Fibroblast of gingiva (primary cell): ENCODE measurements around the gene GLYATL2.

Experiments
- DNase-seq: peaks from one replicate; pipeline ENCODE4 v3.0.0-alpha.2; 2011; ENCODE audit warnings: low read depth

Gene GLYATL2

GRCh38 chr11:58844361-58845005, at the start of gene GLYATL2:
GLYATL2 (minus strand) TSS chr11:58844704; CDS start chr11:58839612, 5,092 bp downstream.
- DNase-seq = no peak

- no peak for DNase-seq
Measured at GRCh38 chr11:58893899-58894298, 49.4 kb upstream of the GLYATL2 start.

- no peak for DNase-seq
Measured at GRCh38 chr11:58888579-58888978, 44.1 kb upstream of the GLYATL2 start.

GRCh38 chr11:58887452-58887851, 42.9 kb upstream of the GLYATL2 start:
- DNase-seq = no peak

- no peak for DNase-seq
Measured at GRCh38 chr11:58880625-58881024, 36.1 kb upstream of the GLYATL2 start.

GRCh38 chr11:58880166-58880565, 35.7 kb upstream of the GLYATL2 start:
- no peak for DNase-seq

GRCh38 chr11:58867556-58867955, 23.1 kb upstream of the GLYATL2 start:
- no peak for DNase-seq

- no peak for DNase-seq
Measured at GRCh38 chr11:58866788-58867187, 22.3 kb upstream of the GLYATL2 start.

GRCh38 chr11:58864335-58864734, 19.8 kb upstream of the GLYATL2 start:
- DNase-seq = no peak

- no peak for DNase-seq
Measured at GRCh38 chr11:58863697-58864096, 19.2 kb upstream of the GLYATL2 start.

GRCh38 chr11:58861533-58861932, 17.0 kb upstream of the GLYATL2 start:
- no peak for DNase-seq

- no peak for DNase-seq
Measured at GRCh38 chr11:58856806-58857205, 12.3 kb upstream of the GLYATL2 start.

GRCh38 chr11:58845386-58845785, 882 bp upstream of the GLYATL2 start:
- no peak for DNase-seq

- no peak for DNase-seq
Measured at GRCh38 chr11:58837707-58838388, 6.7 kb downstream of the GLYATL2 start.

GRCh38 chr11:58832056-58832645, 12.4 kb downstream of the GLYATL2 start:
- DNase-seq = no peak

- DNase-seq = no peak
Measured at GRCh38 chr11:58830673-58831301, 13.7 kb downstream of the GLYATL2 start.

- peak; percentile 1 for DNase-seq
Measured at GRCh38 chr11:58829786-58830185, 14.7 kb downstream of the GLYATL2 start.

- DNase-seq = no peak
Measured at GRCh38 chr11:58813693-58814092, 30.8 kb downstream of the GLYATL2 start.

GRCh38 chr11:58811499-58811898, 33.0 kb downstream of the GLYATL2 start:
- no peak for DNase-seq

- no peak for DNase-seq
Measured at GRCh38 chr11:58807343-58807742, 37.2 kb downstream of the GLYATL2 start.

- DNase-seq = no peak
Measured at GRCh38 chr11:58805065-58805464, 39.4 kb downstream of the GLYATL2 start.

GRCh38 chr11:58801974-58802545, 42.4 kb downstream of the GLYATL2 start:
- no peak for DNase-seq

- DNase-seq = no peak
Measured at GRCh38 chr11:58801302-58801701, 43.2 kb downstream of the GLYATL2 start.
